ENCODE measurements around the gene CEP55. TPM values are rescaled to one million over a fixed set of nuclear protein-coding genes. Genes with fewer than 3 reads are reported as not detected.

The CEP55 gene
- total and polyA plus RNA-seq, 10 of the 15 experiments (the other 5 are each of a cell fraction or from before 2014, with no cell fraction given): 14.6 to 83.6 (median 52.0) TPM

- no peaks in the 10 kb centered on the region for H3K27me3 ChIP-seq (replicated peaks in 1 of 2; ENCODE audit: control insufficient read depth in 2 of 2, insufficient read depth in 2 of 2, low read length in 1 of 2)
- ChIA-PET POLR2A (no interaction called here), RAD21 (ENCODE audit: unreplicated experiment) (no interaction called here), CTCF (interaction anchor here (0.7 to 1.2 kb wide), 3 partner anchors 77 to 851 kb away, joined by 3 to 5 read pairs (median 3); no protein-coding TSS in a partner anchor), SMC1A (ENCODE audit: uncharacterized antibody, unreplicated experiment) (no interaction called here)
- ATAC-seq: no peak
- H3K4me3 ChIP-seq: no peak overlapping the region
- no peak overlapping the region for H3K9ac ChIP-seq (ENCODE audit: control insufficient read depth, insufficient read depth, low read length)
- WGBS (ENCODE audit: insufficient coverage, insufficient replicate concordance, low lambda C conversion rate, missing lambda C conversion rate): 61% methylated on average over 5 of the region's 7 CpGs
- no TSS peak for BruUV-seq (replicated peaks)
- H3K36me3 ChIP-seq (ENCODE audit: control insufficient read depth in 2 of 2, insufficient read depth in 2 of 2, low read length in 1 of 2): no peaks in the 10 kb centered on the region
- H3K4me1 ChIP-seq (ENCODE audit: control insufficient read depth, insufficient read depth, low read length): no peaks in the 10 kb centered on the region
- H2AFZ ChIP-seq (ENCODE audit: control insufficient read depth, low read depth, low read length): no peak overlapping the region
- no peak overlapping the region for H3K4me2 ChIP-seq (ENCODE audit: control insufficient read depth, insufficient read depth)
- DNase-seq (ENCODE audit: low read depth, low spot score): no peak
- no peaks in the 10 kb centered on the region for H3K79me2 ChIP-seq (ENCODE audit: control insufficient read depth, insufficient read depth, low read length)
- in situ Hi-C loops (cut with MboI): no loop called here
- H3K9me3 ChIP-seq (replicated peaks; ENCODE audit: control insufficient read depth, insufficient read depth, low read length): no peaks in the 10 kb centered on the region
- no peak for TF ChIP-seq ZBTB33 (IDR thresholded peaks at IDR 0.05)
- no peak for TF ChIP-seq RAD21 (IDR thresholded peaks at IDR 0.05; ENCODE audit: insufficient read depth, low read depth, low read length)
- no peak for TF ChIP-seq YY1 (IDR thresholded peaks at IDR 0.05; ENCODE audit: low read depth, low read length)
- TF ChIP-seq POLR2AphosphoS5 (IDR thresholded peaks at IDR 0.05; ENCODE audit: low read length): no peak
- intact Hi-C loops (cut with micrococcal nuclease; ENCODE audit: unreplicated experiment): no loop called here
- no peak overlapping the region for H3K27ac ChIP-seq (ENCODE audit: control insufficient read depth, insufficient read depth)
- H4K20me1 ChIP-seq (ENCODE audit: control insufficient read depth, insufficient read depth): no peaks in the 10 kb centered on the region
- FAIRE-seq: no peak
Observed at GRCh38 chr10:93454736-93455135, 41.7 kb upstream of the CEP55 start.

- Histone ChIP-seq H3K9ac (ENCODE audit: control insufficient read depth, insufficient read depth, low read length) (no peak overlapping the region), H3K27ac (ENCODE audit: control insufficient read depth, insufficient read depth) (no peak overlapping the region), H3K27me3 (replicated peaks in 1 of 2; ENCODE audit: control insufficient read depth in 2 of 2, insufficient read depth in 2 of 2, low read length in 1 of 2) (no peaks in the 10 kb centered on the region; a peak in 1 of 4 replicates), H4K20me1 (ENCODE audit: control insufficient read depth, insufficient read depth) (no peaks in the 10 kb centered on the region), H2AFZ (ENCODE audit: control insufficient read depth, low read depth, low read length) (no peak overlapping the region), H3K79me2 (ENCODE audit: control insufficient read depth, insufficient read depth, low read length) (no peaks in the 10 kb centered on the region), H3K36me3 (ENCODE audit: control insufficient read depth in 2 of 2, insufficient read depth in 2 of 2, low read length in 1 of 2) (no peaks in the 10 kb centered on the region), H3K9me3 (replicated peaks; ENCODE audit: control insufficient read depth, insufficient read depth, low read length) (no peaks in the 10 kb centered on the region), H3K4me1 (ENCODE audit: control insufficient read depth, insufficient read depth, low read length) (no peaks in the 10 kb centered on the region), H3K4me3 (no peak overlapping the region), H3K4me2 (ENCODE audit: control insufficient read depth, insufficient read depth) (no peak overlapping the region)
- FAIRE-seq (no peak), ATAC-seq (no peak), DNase-seq (ENCODE audit: low read depth, low spot score) (no peak)
- WGBS (ENCODE audit: insufficient coverage, insufficient replicate concordance, low lambda C conversion rate, missing lambda C conversion rate): 47% methylated on average over 7 of the region's 7 CpGs
- ChIA-PET POLR2A (no interaction called here), SMC1A (ENCODE audit: uncharacterized antibody, unreplicated experiment) (interaction anchor here (1.1 to 1.7 kb wide), 2 partner anchors 14 to 79 kb away, joined by 3 to 4 read pairs; no protein-coding TSS in a partner anchor), RAD21 (ENCODE audit: unreplicated experiment) (interaction anchor here (1.5 kb wide), 1 partner anchor 80 kb away, joined by 5 read pairs; no protein-coding TSS in a partner anchor), CTCF (interaction anchor here (3.5 kb wide), 1 partner anchor 26 kb away, joined by 12 read pairs; the partner anchor contains the start of gene MYOF)
- in situ Hi-C loops (cut with MboI) (no loop called here), intact Hi-C loops (cut with micrococcal nuclease; ENCODE audit: unreplicated experiment) (no loop called here)
- TF ChIP-seq FOXM1 (IDR thresholded peaks at IDR 0.05; ENCODE audit: low read depth, low read length): no peak
- TF ChIP-seq ESRRA (IDR thresholded peaks at IDR 0.05; ENCODE audit: low read length): no peak
- TF ChIP-seq SREBF2 (IDR thresholded peaks at IDR 0.05; ENCODE audit: low read length): no peak
- no peak for TF ChIP-seq RELA (IDR thresholded peaks at IDR 0.05; ENCODE audit: borderline replicate concordance, partially characterized antibody)
- TF ChIP-seq GATAD2B (conservative IDR thresholded peaks at IDR 0.05; ENCODE audit: low read depth): no peak
- TF ChIP-seq HCFC1 (IDR thresholded peaks at IDR 0.05; ENCODE audit: low read length): no peak
- TF ChIP-seq TARDBP (IDR thresholded peaks at IDR 0.05; ENCODE audit: borderline replicate concordance): no peak
- no peak for TF ChIP-seq BHLHE40 (IDR thresholded peaks at IDR 0.05; ENCODE audit: borderline replicate concordance in 1 of 2, low read depth in 2 of 2, low read length in 1 of 2)
- no TSS peak for BruUV-seq (replicated peaks)
Observed at GRCh38 chr10:93456480-93456879, 39.9 kb upstream of the CEP55 start.

Measured in GM12878 (cell line).